A549 (cell line): Measurements from ENCODE around the gene REV1.

Experiments
- POLR2A ChIP-seq: IDR thresholded peaks from 2 replicates; pipeline ENCODE4 v1.6.1; 2012; ENCODE audit warnings: mild to moderate bottlenecking, low read length
- TF ChIP-seq, protein P1 (sequence below): fragments of >200 bp; sonication (Bioruptor Twin); formaldehyde crosslinking; IDR thresholded peaks from 3 replicates; pipeline ENCODE4 v1.5.1; 2016

DNA sequence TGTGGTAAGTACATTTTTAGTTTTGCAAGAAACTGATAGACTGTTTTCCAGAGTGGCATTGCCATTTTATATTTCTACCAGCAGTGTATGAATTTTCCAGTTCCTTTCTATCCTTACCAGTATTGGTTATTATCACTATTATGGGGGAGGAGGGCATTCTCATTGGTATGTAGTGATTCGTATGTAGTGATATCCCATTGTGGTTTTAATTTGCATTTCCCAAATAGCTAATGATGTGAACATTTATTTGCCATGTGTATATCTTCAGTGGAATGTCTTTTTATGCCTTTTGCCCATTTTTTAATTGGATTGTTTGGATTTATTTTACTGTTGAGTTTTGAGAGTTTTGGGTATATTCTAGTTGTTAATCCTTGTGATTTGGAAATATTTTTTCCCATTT lies 135.7 kb downstream of the REV1 start:
- TF ChIP-seq, protein P1, sequence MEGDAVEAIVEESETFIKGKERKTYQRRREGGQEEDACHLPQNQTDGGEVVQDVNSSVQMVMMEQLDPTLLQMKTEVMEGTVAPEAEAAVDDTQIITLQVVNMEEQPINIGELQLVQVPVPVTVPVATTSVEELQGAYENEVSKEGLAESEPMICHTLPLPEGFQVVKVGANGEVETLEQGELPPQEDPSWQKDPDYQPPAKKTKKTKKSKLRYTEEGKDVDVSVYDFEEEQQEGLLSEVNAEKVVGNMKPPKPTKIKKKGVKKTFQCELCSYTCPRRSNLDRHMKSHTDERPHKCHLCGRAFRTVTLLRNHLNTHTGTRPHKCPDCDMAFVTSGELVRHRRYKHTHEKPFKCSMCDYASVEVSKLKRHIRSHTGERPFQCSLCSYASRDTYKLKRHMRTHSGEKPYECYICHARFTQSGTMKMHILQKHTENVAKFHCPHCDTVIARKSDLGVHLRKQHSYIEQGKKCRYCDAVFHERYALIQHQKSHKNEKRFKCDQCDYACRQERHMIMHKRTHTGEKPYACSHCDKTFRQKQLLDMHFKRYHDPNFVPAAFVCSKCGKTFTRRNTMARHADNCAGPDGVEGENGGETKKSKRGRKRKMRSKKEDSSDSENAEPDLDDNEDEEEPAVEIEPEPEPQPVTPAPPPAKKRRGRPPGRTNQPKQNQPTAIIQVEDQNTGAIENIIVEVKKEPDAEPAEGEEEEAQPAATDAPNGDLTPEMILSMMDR = no peak
- TF ChIP-seq POLR2A = no peak
